ENCODE results near the gene TSPAN18.
A peak's percentile ranks its signal among the peaks of the same experiment; 100 is the strongest.

The TSPAN18 gene

GRCh38 chr11:44874284-44874683 is 147.5 kb downstream of the TSPAN18 start:
- no peak for DNase-seq

GRCh38 chr11:44875037-44875436 is 148.3 kb downstream of the TSPAN18 start:
- no peak for DNase-seq

GRCh38 chr11:44876194-44876723 is 149.5 kb downstream of the TSPAN18 start:
- DNase-seq, result no peak

DNA sequence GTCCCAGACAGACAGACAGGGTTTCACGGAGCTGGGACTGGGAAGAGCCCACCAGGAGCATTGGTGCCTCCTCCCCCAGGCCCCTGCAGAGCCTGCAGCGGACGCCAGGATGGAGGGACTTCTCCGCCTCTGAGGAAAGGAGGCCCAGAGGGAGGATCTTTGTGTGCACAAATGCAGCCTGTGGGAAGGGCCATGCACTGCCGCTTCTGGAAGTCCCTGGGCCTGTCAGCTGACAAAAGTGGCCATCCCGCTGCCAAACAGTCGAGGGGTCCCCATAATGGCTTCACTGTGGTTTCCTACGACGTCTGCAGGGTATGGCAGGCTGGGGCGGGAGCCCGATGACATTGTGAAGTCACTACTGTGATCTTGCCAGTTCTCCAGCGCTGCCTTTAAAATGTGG is 150.1 kb downstream of the TSPAN18 start:
- DNase-seq, result no peak

GRCh38 chr11:44877571-44878497 is 151.1 kb downstream of the TSPAN18 start:
- peak; percentile 88 to 89 for DNase-seq

- no peak for DNase-seq
These were observed 151.9 kb downstream of the TSPAN18 start for GRCh38 chr11:44878711-44879110.

DNA sequence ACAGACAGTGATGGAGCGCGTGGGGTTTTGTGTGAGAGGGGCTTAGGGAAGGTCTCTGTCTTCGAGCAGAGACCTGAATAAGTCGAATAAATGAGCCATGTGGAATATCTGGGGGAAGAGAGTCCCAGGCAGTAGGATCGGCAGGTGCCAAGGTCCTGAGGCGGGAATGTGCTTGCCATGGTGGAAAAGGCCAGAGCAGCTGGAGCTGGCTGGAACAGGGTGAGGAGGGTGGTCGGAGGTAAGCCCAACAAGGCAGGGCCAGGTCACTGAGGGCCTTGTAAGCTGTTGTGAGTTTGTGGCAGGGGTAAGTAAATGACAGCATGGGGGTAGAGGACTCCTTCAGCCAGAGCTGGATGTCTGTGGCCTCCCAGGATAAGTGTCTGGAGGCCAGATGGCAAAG is 152.7 kb downstream of the TSPAN18 start:
- DNase-seq, result no peak

DNA sequence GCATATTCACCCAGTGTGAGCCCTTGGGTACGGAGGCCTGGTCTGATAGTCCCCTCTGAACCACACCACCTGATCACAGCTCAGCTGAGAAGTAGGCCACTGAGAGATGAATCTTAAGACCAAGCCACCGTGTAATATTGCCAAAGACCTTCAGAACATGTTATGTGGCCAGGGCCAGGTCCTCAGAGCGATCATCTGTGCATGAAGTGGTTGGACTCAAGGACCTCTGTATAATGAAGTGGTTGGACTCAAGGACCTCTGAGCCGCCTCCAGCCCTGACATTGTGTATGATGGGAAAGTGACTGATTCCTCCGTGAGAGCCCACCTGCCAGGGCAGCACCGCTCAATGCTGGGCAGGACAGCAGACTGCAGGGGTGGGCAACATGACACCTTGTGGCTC is 153.7 kb downstream of the TSPAN18 start:
- DNase-seq, result no peak

- DNase-seq, result no peak
These were observed 154.2 kb downstream of the TSPAN18 start for GRCh38 chr11:44880953-44881352.

GRCh38 chr11:44883277-44883676 is 156.5 kb downstream of the TSPAN18 start:
- no peak for DNase-seq

DNA sequence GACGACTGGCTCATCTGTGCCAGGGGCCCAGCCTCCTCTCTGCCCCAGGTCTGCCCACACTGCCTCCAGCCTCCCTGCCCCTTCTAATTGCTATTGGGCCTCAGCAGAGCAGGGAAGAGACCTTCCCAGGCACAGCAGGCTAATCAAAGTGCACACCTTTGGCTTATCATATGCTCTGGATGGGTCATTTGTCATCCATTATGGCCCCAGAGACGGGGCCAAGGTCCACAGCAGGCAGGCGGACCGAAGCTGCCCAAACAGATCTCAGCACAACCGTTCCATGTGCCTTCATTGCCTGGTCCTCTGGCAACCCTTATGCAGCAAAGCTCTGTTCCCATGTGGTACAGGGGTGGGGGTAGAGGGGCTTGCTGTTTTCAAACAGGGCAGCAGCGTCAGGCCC is 157.3 kb downstream of the TSPAN18 start:
- no peak for DNase-seq

GRCh38 chr11:44885065-44885810 is 158.5 kb downstream of the TSPAN18 start:
- no peak for DNase-seq

GRCh38 chr11:44885919-44886789 is 159.4 kb downstream of the TSPAN18 start:
- DNase-seq, result no peak

GRCh38 chr11:44886790-44887140 is 160.0 kb downstream of the TSPAN18 start:
- no peak for DNase-seq

DNA sequence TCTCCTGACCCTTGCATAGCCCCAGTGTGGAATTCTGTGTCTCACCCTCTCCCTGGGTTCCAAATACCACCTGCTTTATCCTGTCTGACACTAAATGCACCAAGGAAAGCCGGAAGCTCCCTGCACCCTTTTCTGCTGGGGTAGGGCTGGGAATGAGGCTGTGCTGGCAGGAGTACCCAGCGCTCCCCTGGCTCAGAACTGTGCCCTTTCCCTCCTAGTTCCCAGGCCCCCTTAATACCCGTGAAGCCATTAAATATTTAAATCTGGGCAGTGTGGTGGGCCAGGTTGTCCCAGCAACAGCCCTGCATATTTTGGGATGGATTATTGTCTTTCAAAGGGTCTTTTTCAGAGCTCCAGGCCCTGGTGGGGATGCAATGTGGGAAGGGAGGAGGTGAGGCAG is 160.9 kb downstream of the TSPAN18 start:
- no peak for DNase-seq

DNA sequence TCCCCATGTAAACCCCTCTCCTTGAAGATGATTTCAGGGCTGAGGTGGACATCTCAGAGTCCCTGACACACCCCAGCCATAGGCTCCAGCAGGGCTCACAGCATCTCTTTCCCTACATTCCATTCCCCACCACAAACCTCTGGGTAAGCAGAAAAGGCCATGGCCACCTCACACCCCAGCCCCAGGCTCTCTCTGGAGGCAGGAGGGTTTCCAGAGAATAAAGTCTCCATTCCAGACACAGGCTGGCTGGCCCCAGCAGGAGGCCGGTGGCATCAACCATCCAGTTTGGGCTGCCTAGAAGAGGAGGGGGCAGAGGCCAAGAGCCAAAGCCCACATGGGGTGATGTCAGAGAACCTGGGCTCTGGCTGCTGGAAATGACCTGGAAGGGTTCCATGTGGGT is 162.5 kb downstream of the TSPAN18 start:
- no peak for DNase-seq

- DNase-seq, result no peak
These were observed 166.1 kb downstream of the TSPAN18 start for GRCh38 chr11:44892843-44893242.

- peak in 1 of 2 experiments; percentile 19 for DNase-seq
These were observed 166.6 kb downstream of the TSPAN18 start for GRCh38 chr11:44893308-44893822.

- DNase-seq, result peak; percentile 79 to 87
These were observed 167.3 kb downstream of the TSPAN18 start for GRCh38 chr11:44893846-44894617.

- DNase-seq, result no peak
These were observed 173.2 kb downstream of the TSPAN18 start for GRCh38 chr11:44899959-44900358.

DNA sequence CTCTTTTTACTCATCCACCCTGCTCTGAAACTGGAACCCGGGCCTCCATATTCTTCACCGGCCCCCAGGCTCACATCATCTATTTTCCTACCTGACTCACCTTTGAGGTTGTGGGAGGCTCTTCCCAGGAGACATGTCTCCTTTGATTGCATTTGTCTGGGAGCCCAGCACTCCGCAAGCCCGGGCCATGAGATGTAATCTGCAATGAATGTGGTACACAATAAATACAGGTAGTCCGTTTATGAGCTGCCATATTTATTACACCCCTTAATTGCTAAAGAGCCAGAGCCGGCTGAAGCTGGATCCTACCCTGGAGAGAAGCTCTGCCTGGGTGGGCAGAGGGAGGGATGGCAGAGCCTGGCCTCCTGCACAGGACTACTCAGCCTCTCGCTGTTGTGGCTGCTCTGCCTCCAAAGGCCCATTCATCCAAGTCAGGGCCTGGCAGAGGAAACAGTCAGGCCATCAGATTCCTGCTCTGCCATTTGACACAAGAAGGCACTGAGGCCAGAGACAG is 174.4 kb downstream of the TSPAN18 start:
- no peak for DNase-seq

- DNase-seq, result no peak
These were observed 175.0 kb downstream of the TSPAN18 start for GRCh38 chr11:44901786-44902185.

All from NCI-H2081 (cell line).